Ovary (tissue), 9 donors: ENCODE measurements around the gene CHRNA3. TPM values are rescaled to one million over a fixed set of nuclear protein-coding genes. Genes with fewer than 3 reads are reported as not detected.

ENCODE experiments used
- DNase-seq, 5 donors: peaks; one replicate each; pipeline ENCODE4 v3.0.0-alpha.2; 2019 to 2020
- H3K27ac ChIP-seq, 2 donors: fragments of 200-600 bp; one replicate each; pipeline versions ENCODE4 v1.5.1 to v1.8.0; 2019 to 2022
- H3K27me3 ChIP-seq: fragments of 200-600 bp; one replicate; pipeline ENCODE4 v1.8.0; 2022
- H3K36me3 ChIP-seq: fragments of 200-600 bp; sonication (generic); one replicate; pipeline ENCODE4 v1.5.1; 2019
- H3K4me1 ChIP-seq: one replicate; pipeline ENCODE4 v1.8.1; 2013; ENCODE audit warnings: mild to moderate bottlenecking, moderate library complexity; ENCODE audit not compliant: insufficient read depth
- H3K4me3 ChIP-seq: fragments of 200-600 bp; sonication (generic); one replicate; pipeline ENCODE4 v1.5.1; 2017
- H3K9me3 ChIP-seq, 2 donors: fragments of 200-600 bp in 1 of 2; sonication (generic) in 1 of 2; one replicate each; pipeline versions ENCODE4 v1.5.1 to v1.8.1; 2013 to 2019; ENCODE audit warnings: mild to moderate bottlenecking in 1 of 2, moderate library complexity in 1 of 2
- EP300 ChIP-seq: sonication (generic); formaldehyde crosslinking; IDR thresholded peaks from one replicate; pipeline ENCODE4 v1.6.1; 2017; ENCODE audit warnings: antibody characterized with exemption
- POLR2A ChIP-seq: fragments of 450-650 bp; IDR thresholded peaks from one replicate; pipeline ENCODE4 v1.6.1; 2017; ENCODE audit warnings: antibody characterized with exemption, mild to moderate bottlenecking, moderate library complexity
- WGBS, 3 donors: extraction: QIAGEN DNeasy Blood & Tissue Kit in 1 of 3; methylation state at CpG; one replicate each; pipeline versions ENCODE4 v1.1.5 to v1.1.7; 2013 to 2017; 5-methylcytosine and 5-hydroxymethylcytosine counted together
- intact Hi-C, 4 donors: fragments of 100-400 bp; cut with DNase I; formaldehyde crosslinking; loops; one replicate each; pipeline versions ENCODE4 v1.11.0 to v1.15.1; 2022 to 2023
- polyA plus RNA-seq, 2 donors: library from polyadenylated mRNA; stranded (reverse); fragments of 200-250 nt in 1 of 2; fragments of 350-450 nt in 1 of 2; fragmentation: Illumina TruSeq in 1 of 2; extraction: RNeasy Lipid Tissue Mini Kit (QIAGEN cat#74804) in 1 of 2; gene quantifications; one replicate each; pipeline ENCODE4 v1.2.3, GENCODE V29; 2013 to 2014
- total RNA-seq, 7 donors: library from RNA; depleted of rRNA in 2 of 7; stranded (reverse); fragments of >200 nt in 2 of 7; fragmentation: NEBNext Ultra II Directional in 3 of 7; extraction: Animal tissue kit (Norgen Biotek cat#: 25700) in 3 of 7; gene quantifications; one replicate each; pipeline versions ENCODE4 v1.1.0 to v1.2.4, GENCODE V29; 2016 to 2023
- TF ChIP-seq, protein P1 (sequence below), 3 donors: fragments of 450-650 bp in 2 of 3; fragments of 200-600 bp in 1 of 3; IDR thresholded peaks; one replicate each; pipeline versions ENCODE4 v1.5.1 to v1.8.0; 2016 to 2022; ENCODE audit warnings: antibody characterized with exemption in 3 of 3, mild to moderate bottlenecking in 1 of 3
- donor health status: DM: no; HTN: no; CAD: no; lungs with moderate emphysema.
- donor health status: DM: no; HTN: no; CAD: no.
- donor health status: Bipolar disorder and iron deficiency.
- donor health status: DM: yes; HTN: yes; CAD: no.
- donor health status: DM: no; HTN: no; CAD: no.
- donor health status: DM: yes; HTN: yes; CAD: no.

Gene CHRNA3
- total and polyA plus RNA-seq, 9 donors = 0.22 to 0.27 TPM; not detected in 7

GRCh38 chr15:78654272-78654671 is 33.5 kb upstream of the CHRNA3 start:
- intact Hi-C loops = no loop called here
- no peaks in the 10 kb centered on the region for H3K27me3 ChIP-seq
- 62 to 87% (median 86%) methylated on average over 4 of the region's 4 CpGs for WGBS, 3 donors
- no peak for TF ChIP-seq POLR2A
- TF ChIP-seq, protein P1, sequence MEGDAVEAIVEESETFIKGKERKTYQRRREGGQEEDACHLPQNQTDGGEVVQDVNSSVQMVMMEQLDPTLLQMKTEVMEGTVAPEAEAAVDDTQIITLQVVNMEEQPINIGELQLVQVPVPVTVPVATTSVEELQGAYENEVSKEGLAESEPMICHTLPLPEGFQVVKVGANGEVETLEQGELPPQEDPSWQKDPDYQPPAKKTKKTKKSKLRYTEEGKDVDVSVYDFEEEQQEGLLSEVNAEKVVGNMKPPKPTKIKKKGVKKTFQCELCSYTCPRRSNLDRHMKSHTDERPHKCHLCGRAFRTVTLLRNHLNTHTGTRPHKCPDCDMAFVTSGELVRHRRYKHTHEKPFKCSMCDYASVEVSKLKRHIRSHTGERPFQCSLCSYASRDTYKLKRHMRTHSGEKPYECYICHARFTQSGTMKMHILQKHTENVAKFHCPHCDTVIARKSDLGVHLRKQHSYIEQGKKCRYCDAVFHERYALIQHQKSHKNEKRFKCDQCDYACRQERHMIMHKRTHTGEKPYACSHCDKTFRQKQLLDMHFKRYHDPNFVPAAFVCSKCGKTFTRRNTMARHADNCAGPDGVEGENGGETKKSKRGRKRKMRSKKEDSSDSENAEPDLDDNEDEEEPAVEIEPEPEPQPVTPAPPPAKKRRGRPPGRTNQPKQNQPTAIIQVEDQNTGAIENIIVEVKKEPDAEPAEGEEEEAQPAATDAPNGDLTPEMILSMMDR (IDR thresholded peaks at IDR 0.05) = no peak
- TF ChIP-seq EP300 = no peak
- no peaks in the 10 kb centered on the region for H3K4me1 ChIP-seq
- H3K9me3 ChIP-seq = no peaks in the 10 kb centered on the region
- DNase-seq = no peak
- no peaks in the 10 kb centered on the region for H3K36me3 ChIP-seq
- no peak overlapping the region for H3K4me3 ChIP-seq
- no peak overlapping the region for H3K27ac ChIP-seq

DNA sequence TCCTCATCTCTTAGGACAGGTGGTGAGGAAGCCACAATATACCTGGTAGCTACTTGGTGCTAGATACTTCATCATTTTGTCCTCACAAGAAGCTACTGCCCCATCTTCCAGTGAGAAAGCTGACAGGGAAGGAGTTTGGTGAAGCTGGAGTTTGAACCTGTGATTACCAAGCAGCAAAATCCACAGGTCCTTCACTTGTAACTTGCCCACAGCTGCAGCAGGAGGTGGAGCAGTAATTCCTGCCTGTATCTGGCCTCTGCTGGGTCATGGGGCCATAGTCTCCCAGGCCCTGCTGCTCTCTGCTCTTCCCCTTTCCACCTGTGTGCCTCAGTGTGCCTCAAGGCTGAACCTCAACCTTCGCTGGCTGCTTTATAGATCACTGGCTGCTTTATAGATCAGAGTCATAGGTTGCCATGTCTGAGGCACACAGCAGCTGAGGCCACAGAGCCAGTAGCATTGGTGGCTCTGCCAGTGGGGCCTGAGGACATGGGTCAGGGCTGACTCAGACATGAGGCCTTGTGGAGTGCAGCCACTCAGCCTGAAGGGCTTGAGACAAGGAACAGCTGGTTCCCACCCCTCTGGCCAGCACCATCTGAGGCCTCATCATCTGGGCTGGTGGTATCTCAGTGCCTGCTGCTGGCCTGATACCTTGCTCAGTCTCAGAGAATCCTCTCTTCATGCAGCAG is 31.3 kb upstream of the CHRNA3 start:
- no peak for DNase-seq
- Histone ChIP-seq H3K4me1 (no peaks in the 10 kb centered on the region), H3K27me3 (no peaks in the 10 kb centered on the region), H3K36me3 (no peaks in the 10 kb centered on the region), H3K4me3 (no peak overlapping the region), H3K27ac (no peak overlapping the region), H3K9me3 (no peaks in the 10 kb centered on the region)
- 97 to 100% (median 100%) methylated on average over 1 of the region's 1 CpG for WGBS, 3 donors
- intact Hi-C loops = no loop called here
- TF ChIP-seq POLR2A (no peak), EP300 (no peak)
- TF ChIP-seq, protein P1 (IDR thresholded peaks at IDR 0.05) = no peak

DNA sequence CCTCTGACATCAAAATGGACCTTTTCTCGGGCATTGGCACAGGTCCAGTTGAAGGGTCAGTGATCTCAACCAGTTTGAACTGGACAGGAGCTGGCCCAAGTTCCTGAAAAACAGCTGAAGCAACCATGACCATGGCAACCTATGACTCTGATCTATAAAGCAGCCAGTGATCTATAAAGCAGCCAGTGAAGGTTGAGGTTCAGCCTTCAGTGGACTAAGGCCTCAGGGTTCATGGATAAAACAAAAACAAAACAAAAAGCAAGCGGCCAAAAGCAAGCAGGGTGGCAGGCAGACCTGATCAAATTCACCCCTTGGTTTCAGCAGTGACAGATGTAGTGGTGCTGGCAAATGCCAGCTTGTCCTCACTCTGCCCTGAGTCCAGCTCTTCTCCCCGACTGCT is 30.2 kb upstream of the CHRNA3 start:
- no peaks in the 10 kb centered on the region for H3K4me1 ChIP-seq
- H3K9me3 ChIP-seq = no peaks in the 10 kb centered on the region
- no peak for TF ChIP-seq EP300
- TF ChIP-seq, protein P1 (IDR thresholded peaks at IDR 0.05) = no peak
- TF ChIP-seq POLR2A = no peak
- no peaks in the 10 kb centered on the region for H3K27me3 ChIP-seq
- no peak overlapping the region for H3K27ac ChIP-seq
- H3K36me3 ChIP-seq = no peaks in the 10 kb centered on the region
- DNase-seq = no peak
- H3K4me3 ChIP-seq = no peak overlapping the region
- 40 to 50% (median 44%) methylated on average over 3 of the region's 3 CpGs for WGBS, 3 donors
- intact Hi-C loops = no loop called here

DNA sequence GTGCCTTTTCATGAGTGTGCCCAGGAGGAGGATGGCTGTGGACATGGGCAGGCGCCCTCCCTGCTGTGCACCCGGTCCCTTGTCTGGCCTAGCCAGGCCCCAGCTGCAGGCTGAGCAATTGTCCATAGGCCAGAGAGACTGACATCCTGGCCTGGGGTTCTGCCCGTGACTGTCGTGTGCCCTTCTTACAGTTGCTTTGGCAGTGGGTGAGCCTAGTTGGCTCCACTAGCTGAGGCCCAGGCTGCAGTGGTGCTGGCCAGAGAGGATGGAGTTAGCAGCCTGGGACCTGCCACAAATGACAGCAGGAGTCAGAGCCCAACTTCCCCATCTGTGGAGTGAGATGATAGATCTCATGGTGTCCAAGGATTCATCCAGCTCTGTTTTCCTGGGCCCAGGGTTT is 29.2 kb upstream of the CHRNA3 start:
- TF ChIP-seq POLR2A = no peak
- TF ChIP-seq, protein P1 (IDR thresholded peaks at IDR 0.05) = no peak
- no peak for TF ChIP-seq EP300
- Histone ChIP-seq H3K4me1 (no peaks in the 10 kb centered on the region), H3K4me3 (no peak overlapping the region), H3K9me3 (no peaks in the 10 kb centered on the region), H3K27me3 (no peaks in the 10 kb centered on the region), H3K36me3 (no peaks in the 10 kb centered on the region), H3K27ac (no peak overlapping the region)
- no peak for DNase-seq
- intact Hi-C loops = no loop called here
- WGBS, 3 donors = 85 to 91% (median 85%) methylated on average over 4 of the region's 4 CpGs
